K562 (cell line): ENCODE results near the gene ST6GALNAC1. TPM values are rescaled to one million over a fixed set of nuclear protein-coding genes. Genes with fewer than 3 reads are reported as not detected.
A peak's percentile ranks its signal among the peaks of the same experiment; 100 is the strongest.

Experiments used
- ATAC-seq: fragments of 200-7000 bp; cut with Tn5 transposase; 3 replicates; pipeline ENCODE4 v1.9.1; 2020; ENCODE audit warnings: moderate library complexity
- BruUV-seq: library from RNA; stranded (reverse); fragments of 400-500 nt; replicated peaks from 2 replicates; lab custom pipeline; 2021; lab: Mats Ljungman, UMichigan
- CTCF ChIA-PET: fragments of 300-600 bp; formaldehyde crosslinking; extraction: SDS; loops from one replicate; lab custom pipeline; 2021; ENCODE audit warnings: low intra/inter-chr PET ratio; lab: Yijun Ruan, JAX
- POLR2A ChIA-PET: fragments of 300-600, 350-650 bp; sonication (Branson Sonifier 250); formaldehyde crosslinking; extraction: SDS; loops from one replicate; lab custom pipeline; 2021; ENCODE audit warnings: antibody characterized with exemption, inconsistent platforms; lab: Yijun Ruan, JAX
- DNase-seq, 4 experiments: peaks; one replicate each; pipeline versions ENCODE4 v3.0.0 to v3.0.0-alpha.2; 2011 to 2018; ENCODE audit warnings: low spot score in 3 of 4, mixed read lengths in 3 of 4; ENCODE audit errors: extremely low read depth in 1 of 4
- FAIRE-seq: peaks from 2 replicates; lab custom pipeline; 2011; peaks lifted over from hg19 to GRCh38; lab: Jason Lieb, UNC
- H2AFZ ChIP-seq: 2 replicates; pipeline ENCODE4 v1.6.0; 2011; ENCODE audit warnings: low read depth, low read length, control low read depth, inconsistent platforms
- H3K27ac ChIP-seq: fragments of 200-600 bp; 3 replicates; pipeline ENCODE4 v1.8.0; 2011; ENCODE audit warnings: low read depth, mild to moderate bottlenecking, control low read depth, inconsistent platforms, low read length, moderate library complexity, mixed read lengths; ENCODE audit errors: extremely low read depth
- H3K27me3 ChIP-seq, 2 experiments: fragments of 300-600 bp in 1 of 2; 2 replicates in 1 of 2; 3 replicates in 1 of 2; pipeline versions ENCODE4 v1.6.0 to v1.8.0; 2011; ENCODE audit warnings: inconsistent platforms in 2 of 2, low read length in 2 of 2, mild to moderate bottlenecking in 1 of 2, mixed read lengths in 1 of 2, moderate library complexity in 1 of 2; ENCODE audit not compliant: control insufficient read depth in 2 of 2, insufficient read depth in 2 of 2
- H3K36me3 ChIP-seq: fragments of 300-600 bp; 3 replicates; pipeline ENCODE4 v1.8.0; 2011; ENCODE audit warnings: mild to moderate bottlenecking, low read length, inconsistent platforms; ENCODE audit not compliant: control insufficient read depth, insufficient read depth
- H3K4me1 ChIP-seq, 2 experiments: fragments of 200-600 bp in 1 of 2; replicated peaks in 1 of 2; 2 replicates in 1 of 2; 3 replicates in 1 of 2; pipeline versions ENCODE4 v1.5.1 to v1.8.0; 2011; ENCODE audit warnings: inconsistent platforms in 2 of 2, low read length in 2 of 2, mild to moderate bottlenecking in 1 of 2, mixed read lengths in 1 of 2, moderate library complexity in 1 of 2; ENCODE audit not compliant: control insufficient read depth in 2 of 2, insufficient read depth in 2 of 2
- H3K4me2 ChIP-seq: 2 replicates; pipeline ENCODE4 v1.6.1; 2011; ENCODE audit warnings: low read length, control low read depth, inconsistent platforms, mixed read lengths; ENCODE audit not compliant: insufficient read depth
- H3K4me3 ChIP-seq: fragments of 200-600 bp; sonication (generic), shearing (Covaris generic); 2 replicates; pipeline ENCODE4 v1.5.1; 2016; ENCODE audit warnings: control low read depth, inconsistent platforms
- H3K79me2 ChIP-seq: fragments of 200-600 bp; 3 replicates; pipeline ENCODE4 v1.8.0; 2011; ENCODE audit warnings: low read length, inconsistent platforms; ENCODE audit not compliant: control insufficient read depth, insufficient read depth
- H3K9ac ChIP-seq, 2 experiments: 2 replicates each; pipeline versions ENCODE4 v1.6.0 to v1.6.1; 2011; ENCODE audit warnings: low read depth in 2 of 2, low read length in 2 of 2, control low read depth in 1 of 2, inconsistent platforms in 1 of 2, mild to moderate bottlenecking in 1 of 2, mixed read lengths in 1 of 2; ENCODE audit not compliant: insufficient read depth in 1 of 2
- H3K9me1 ChIP-seq: one replicate; pipeline ENCODE4 v1.6.0; 2011; ENCODE audit warnings: inconsistent platforms, mild to moderate bottlenecking, low read length, moderate library complexity; ENCODE audit not compliant: control insufficient read depth, insufficient read depth
- H3K9me3 ChIP-seq: replicated peaks from 2 replicates; pipeline ENCODE4 v1.5.1; 2011; ENCODE audit warnings: low read depth, low read length, inconsistent platforms; ENCODE audit not compliant: control insufficient read depth, insufficient read depth
- H4K20me1 ChIP-seq: replicated peaks from 2 replicates; pipeline ENCODE4 v1.6.1; 2011; ENCODE audit warnings: low read length, inconsistent platforms, mixed read lengths; ENCODE audit not compliant: control insufficient read depth, insufficient read depth
- ARNT ChIP-seq, 2 experiments: fragments of 450-650 bp; IDR thresholded peaks; 2 replicates each; pipeline ENCODE4 v1.6.1; 2016; ENCODE audit warnings: mild to moderate bottlenecking in 1 of 2
- BACH1 ChIP-seq: fragments of 200-800 bp; sonication (Bioruptor generic); IDR thresholded peaks from 2 replicates; pipeline ENCODE4 v1.6.1; 2016; ENCODE audit warnings: missing genetic modification characterization, missing compliant biosample characterization
- CBX3 ChIP-seq, 2 experiments: IDR thresholded peaks; 1 replicate in 1 of 2; 2 replicates in 1 of 2; pipeline ENCODE4 v1.6.1; 2012; ENCODE audit warnings: inconsistent platforms in 2 of 2, low read length in 2 of 2, borderline replicate concordance in 1 of 2, control low read depth in 1 of 2
- GABPB1 ChIP-seq: sonication (generic); formaldehyde crosslinking; IDR thresholded peaks from 2 replicates; pipeline ENCODE4 v1.8.0; 2022; ENCODE audit warnings: mild to moderate bottlenecking, missing genetic modification reagents
- MTA3 ChIP-seq: fragments of 450-650 bp; formaldehyde crosslinking; IDR thresholded peaks from 2 replicates; pipeline ENCODE4 v1.6.1; 2017; ENCODE audit warnings: mild to moderate bottlenecking, borderline replicate concordance
- NFIC ChIP-seq: fragments of 450-650 bp; IDR thresholded peaks from 2 replicates; pipeline ENCODE4 v1.6.1; 2017; ENCODE audit warnings: mild to moderate bottlenecking, inconsistent platforms
- SIN3A ChIP-seq, 2 experiments: fragments of 150-350 bp in 1 of 2; IDR thresholded peaks; 2 replicates each; pipeline ENCODE4 v1.6.1; 2011 to 2016; ENCODE audit warnings: borderline replicate concordance in 2 of 2, low read depth in 2 of 2, low read length in 2 of 2, mild to moderate bottlenecking in 2 of 2, moderate library complexity in 2 of 2; ENCODE audit not compliant: control insufficient read depth in 1 of 2
- ZEB2 ChIP-seq: fragments of 450-650 bp; IDR thresholded peaks from 2 replicates; pipeline ENCODE4 v1.6.1; 2016
- ZNF592 ChIP-seq: fragments of 450-650 bp; IDR thresholded peaks from 2 replicates; pipeline ENCODE4 v1.6.1; 2017; ENCODE audit warnings: antibody characterized with exemption, mild to moderate bottlenecking
- WGBS: fragments of 100-300 bp; shearing (Covaris generic); methylation state at CpG from one replicate; pipeline ENCODE4 v1.1.6; 2016; ENCODE audit warnings: low coverage, mixed read lengths; ENCODE audit not compliant: insufficient coverage; ENCODE audit errors: missing lambda C conversion rate; 5-methylcytosine and 5-hydroxymethylcytosine counted together
- in situ Hi-C: fragments of 300-500 bp; cut with MboI; formaldehyde crosslinking; loops from 4 replicates; pipeline ENCODE4 v1.15.0; 2018; ENCODE audit warnings: inconsistent platforms, mixed read lengths
- intact Hi-C: fragments of 100-400 bp; cut with micrococcal nuclease; formaldehyde crosslinking; loops from 2 replicates; pipeline ENCODE4 v1.14.2; 2022
- polyA plus RNA-seq, 8 experiments: library from polyadenylated mRNA; depleted of rRNA in 4 of 8; stranded (reverse) in 5 of 8; unstranded in 3 of 8; fragments of >200 nt; fragmentation: Nextera tagmentation in 2 of 8; fragmentation: Illumina TruSeq in 1 of 8; extraction: Ambion mirVana in 2 of 8; extraction: Trizol in 1 of 8; gene quantifications; 2 replicates each; pipeline versions ENCODE4 v1.2.1 to v1.2.3, GENCODE V29; 2011 to 2014; ENCODE audit warnings: inconsistent platforms in 1 of 8, missing spikeins in 1 of 8
- total RNA-seq, 7 experiments: library from RNA; depleted of rRNA in 6 of 7; stranded (reverse); fragments of >200 nt in 6 of 7; fragmentation: Illumina TruSeq in 2 of 7; extraction: Trizol in 2 of 7; gene quantifications; 2 replicates each; pipeline versions ENCODE4 v1.2.1 to v1.2.3, GENCODE V29; 2011 to 2021; ENCODE audit warnings: low replicate concordance in 1 of 7
- TF ChIP-seq, protein P1 (sequence below), 2 experiments: fragments of 200-800 bp in 1 of 2; sonication (Bioruptor generic) in 1 of 2; sonication (generic) in 1 of 2; formaldehyde crosslinking in 1 of 2; IDR thresholded peaks in 1 of 2; conservative IDR thresholded peaks in 1 of 2; 2 replicates each; pipeline versions ENCODE4 v1.5.0 to v1.6.1; 2016 to 2020; ENCODE audit warnings: missing compliant biosample characterization in 1 of 2, missing genetic modification characterization in 1 of 2, missing genetic modification reagents in 1 of 2

Gene ST6GALNAC1
- total and polyA plus RNA-seq, 9 of the 15 experiments (the other 6 are each of a cell fraction or from before 2014, with no cell fraction given) = 20.6 to 68.4 (median 50.5) TPM

GRCh38 chr17:76650504-76650903 lies 6.9 kb upstream of the ST6GALNAC1 start:
- Histone ChIP-seq H3K27me3 (no peaks in the 10 kb centered on the region), H3K4me1 (peaks cover 0 to 3% of the 10 kb centered on the region in 2 experiments; a peak in 1 of 5 replicates), H3K4me2 (no peak overlapping the region), H3K36me3 (no peaks in the 10 kb centered on the region), H3K27ac (no peak overlapping the region), H3K4me3 (no peak overlapping the region), H3K9me1 (no peaks in the 10 kb centered on the region), H3K79me2 (no peaks in the 10 kb centered on the region), H4K20me1 (no peaks in the 10 kb centered on the region), H3K9me3 (peaks cover 10% of the 10 kb centered on the region; the same call in 1 of the 2 replicates), H3K9ac (no peak overlapping the region), H2AFZ (no peak overlapping the region)
- POLR2A ChIA-PET = no interaction called here
- TF ChIP-seq, protein P1, sequence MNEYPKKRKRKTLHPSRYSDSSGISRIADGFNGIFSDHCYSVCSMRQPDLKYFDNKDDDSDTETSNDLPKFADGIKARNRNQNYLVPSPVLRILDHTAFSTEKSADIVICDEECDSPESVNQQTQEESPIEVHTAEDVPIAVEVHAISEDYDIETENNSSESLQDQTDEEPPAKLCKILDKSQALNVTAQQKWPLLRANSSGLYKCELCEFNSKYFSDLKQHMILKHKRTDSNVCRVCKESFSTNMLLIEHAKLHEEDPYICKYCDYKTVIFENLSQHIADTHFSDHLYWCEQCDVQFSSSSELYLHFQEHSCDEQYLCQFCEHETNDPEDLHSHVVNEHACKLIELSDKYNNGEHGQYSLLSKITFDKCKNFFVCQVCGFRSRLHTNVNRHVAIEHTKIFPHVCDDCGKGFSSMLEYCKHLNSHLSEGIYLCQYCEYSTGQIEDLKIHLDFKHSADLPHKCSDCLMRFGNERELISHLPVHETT (CRISPR knock-in tag; conservative IDR thresholded peaks at IDR 0.05 in 1 of 2, IDR thresholded peaks at IDR 0.05 in 1 of 2) = no peak
- no peak for TF ChIP-seq GABPB1 (CRISPR knock-in tag)
- CTCF ChIA-PET = no interaction called here
- ATAC-seq (no peak), FAIRE-seq (no peak), DNase-seq (no peak)
- intact Hi-C loops = no loop called here
- no TSS peak for BruUV-seq
- in situ Hi-C loops = no loop called here
- WGBS = 48% methylated on average over 5 of the region's 5 CpGs

GRCh38 chr17:76646712-76647111 lies 3.2 kb upstream of the ST6GALNAC1 start:
- H3K36me3 ChIP-seq = no peaks in the 10 kb centered on the region
- H4K20me1 ChIP-seq = no peaks in the 10 kb centered on the region
- POLR2A ChIA-PET = no interaction called here
- CTCF ChIA-PET = no interaction called here
- WGBS = 5% methylated on average over 1 of the region's 1 CpG
- intact Hi-C loops = no loop called here
- H2AFZ ChIP-seq = no peak overlapping the region
- no peak overlapping the region for H3K9ac ChIP-seq
- H3K79me2 ChIP-seq = peaks cover 22% of the 10 kb centered on the region
- no peaks in the 10 kb centered on the region for H3K9me1 ChIP-seq
- FAIRE-seq (no peak), DNase-seq (no peak), ATAC-seq (no peak)
- peaks cover 14% of the 10 kb centered on the region for H3K9me3 ChIP-seq
- H3K4me2 ChIP-seq = no peak overlapping the region
- H3K27ac ChIP-seq = no peak overlapping the region
- H3K4me3 ChIP-seq = no peak overlapping the region
- no peaks in the 10 kb centered on the region for H3K27me3 ChIP-seq
- in situ Hi-C loops = no loop called here
- BruUV-seq = no TSS peak
- peaks cover 6 to 7% of the 10 kb centered on the region in 2 experiments; a peak in 3 of 5 replicates for H3K4me1 ChIP-seq
- 0 out of 2 replicates have a peak, but pooled peaks have one; percentile 23 for TF ChIP-seq MTA3
- peak in 1 of 2 experiments; percentile 90; a peak in 2 of 3 replicates for TF ChIP-seq CBX3 (IDR thresholded peaks at IDR 0.05; ENCODE audit: borderline replicate concordance in 1 of 2, low read length in 2 of 2)
- no peak for TF ChIP-seq NFIC
- TF ChIP-seq ZEB2 = peak; percentile 56
- TF ChIP-seq BACH1 (tag) = no peak
- TF ChIP-seq SIN3A (IDR thresholded peaks at IDR 0.05; ENCODE audit: borderline replicate concordance in 2 of 2, control insufficient read depth in 1 of 2, low read depth in 2 of 2, low read length in 2 of 2) = no peak
- no peak for TF ChIP-seq ZNF592
- TF ChIP-seq ARNT (IDR thresholded peaks at IDR 0.05) = 0 out of 4 replicates have a peak, but pooled peaks of 1 of the 2 experiments have one; percentile 43
